GM18858 (cell line): ENCODE data around the gene SIRPB2.

ENCODE experiments used
- ATAC-seq: cut with Tn5 transposase; IDR thresholded peaks from one replicate; pipeline ENCODE4 v1.9.1; 2021; ENCODE audit not compliant: unreplicated experiment

Gene SIRPB2

DNA sequence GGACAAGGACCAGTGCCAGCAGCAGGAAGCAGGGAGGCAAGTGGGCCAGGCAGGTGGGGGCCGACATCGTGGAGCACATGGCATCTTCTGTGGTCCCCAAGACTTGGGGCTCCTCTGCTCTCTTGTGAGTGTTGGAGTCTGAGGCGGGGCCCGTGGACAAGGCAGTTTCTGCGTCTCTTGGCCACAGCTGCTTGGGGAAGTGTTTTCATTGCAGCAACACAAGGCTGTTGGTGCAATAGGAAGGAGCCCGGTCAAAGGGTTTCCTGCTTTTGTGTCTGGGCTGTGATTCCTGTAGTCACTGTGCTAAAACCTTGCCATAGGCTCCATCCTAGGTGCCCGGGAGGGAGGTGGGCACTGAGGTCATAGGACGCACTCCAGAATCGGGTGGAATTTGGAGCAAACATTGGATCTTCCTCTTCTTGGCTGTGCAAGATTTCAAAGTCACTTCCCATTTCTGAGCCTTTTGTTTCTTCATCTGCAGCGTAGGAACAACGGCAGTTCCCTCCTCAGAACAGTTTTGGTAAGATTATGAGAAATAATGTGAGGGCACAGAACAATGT, at the start of gene SIRPB2:
Gene SIRPB2 (minus strand): TSS at position 140 of the 560 bp plus-strand sequence. CDS start 61 bp downstream, at position 79.
- no peak for ATAC-seq

DNA sequence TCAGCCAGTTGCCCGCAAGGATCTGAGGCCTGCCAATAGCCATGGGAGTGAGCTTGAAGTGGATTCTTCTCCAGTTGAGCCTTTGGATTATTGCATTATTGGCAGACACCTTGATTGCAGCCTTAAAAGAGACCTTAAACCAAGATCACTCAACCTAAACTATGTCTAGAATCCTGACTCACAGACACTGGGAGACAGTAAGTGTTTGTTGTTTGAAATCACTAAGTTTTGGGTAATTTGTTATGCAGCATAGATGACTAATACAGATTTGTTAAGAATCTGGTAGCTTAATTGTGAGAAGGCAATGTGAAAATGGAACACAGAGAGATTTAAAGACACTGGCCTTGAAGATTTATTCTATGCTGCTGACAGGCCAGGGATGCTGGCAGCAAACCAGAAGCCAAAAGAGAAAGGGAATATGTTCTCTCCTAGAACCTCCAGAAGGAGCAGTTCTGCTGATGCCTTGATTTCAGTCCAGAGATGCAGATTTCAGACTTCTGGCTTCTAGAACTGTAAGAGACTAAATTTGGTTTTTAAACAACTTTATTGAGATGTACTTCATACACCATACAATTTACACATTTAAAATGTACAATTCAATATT, 48.7 kb upstream of the SIRPB2 start:
- ATAC-seq: no peak

DNA sequence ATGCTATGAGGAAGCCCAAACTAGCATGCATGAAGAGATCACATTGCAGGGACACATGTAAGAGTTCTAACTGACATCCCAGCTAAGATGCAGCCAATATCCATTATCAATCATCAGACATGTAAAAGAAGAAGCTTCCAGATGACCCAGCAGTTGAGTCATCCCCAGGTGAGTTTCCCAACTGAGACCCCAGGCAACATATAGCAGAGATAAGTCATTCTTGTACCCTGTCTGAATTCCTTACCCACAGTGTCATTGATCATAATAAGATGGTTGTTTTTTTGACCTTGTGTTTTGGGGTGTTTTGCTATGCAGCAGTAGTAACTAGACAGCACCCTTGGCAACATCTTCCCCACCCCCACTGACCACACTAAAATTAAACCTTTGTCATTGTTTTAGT, 47.4 kb upstream of the SIRPB2 start:
- no peak for ATAC-seq

DNA sequence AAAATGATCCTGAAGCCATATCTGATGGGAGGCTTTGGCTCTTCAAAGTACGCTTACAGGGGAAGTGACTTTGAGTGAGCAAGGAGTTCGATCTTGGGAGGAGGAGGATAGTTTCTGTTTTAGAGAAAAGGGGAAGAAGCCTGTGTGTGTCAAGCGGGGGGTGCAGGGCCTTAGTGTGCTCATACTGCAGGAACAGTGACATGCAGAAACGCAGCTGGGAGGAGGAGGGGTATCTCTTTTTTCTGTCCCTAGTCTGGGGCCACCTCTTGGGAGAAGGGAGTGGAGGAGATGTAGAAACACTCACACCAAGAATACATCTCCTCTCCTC, 46.5 kb upstream of the SIRPB2 start:
- no peak for ATAC-seq

DNA sequence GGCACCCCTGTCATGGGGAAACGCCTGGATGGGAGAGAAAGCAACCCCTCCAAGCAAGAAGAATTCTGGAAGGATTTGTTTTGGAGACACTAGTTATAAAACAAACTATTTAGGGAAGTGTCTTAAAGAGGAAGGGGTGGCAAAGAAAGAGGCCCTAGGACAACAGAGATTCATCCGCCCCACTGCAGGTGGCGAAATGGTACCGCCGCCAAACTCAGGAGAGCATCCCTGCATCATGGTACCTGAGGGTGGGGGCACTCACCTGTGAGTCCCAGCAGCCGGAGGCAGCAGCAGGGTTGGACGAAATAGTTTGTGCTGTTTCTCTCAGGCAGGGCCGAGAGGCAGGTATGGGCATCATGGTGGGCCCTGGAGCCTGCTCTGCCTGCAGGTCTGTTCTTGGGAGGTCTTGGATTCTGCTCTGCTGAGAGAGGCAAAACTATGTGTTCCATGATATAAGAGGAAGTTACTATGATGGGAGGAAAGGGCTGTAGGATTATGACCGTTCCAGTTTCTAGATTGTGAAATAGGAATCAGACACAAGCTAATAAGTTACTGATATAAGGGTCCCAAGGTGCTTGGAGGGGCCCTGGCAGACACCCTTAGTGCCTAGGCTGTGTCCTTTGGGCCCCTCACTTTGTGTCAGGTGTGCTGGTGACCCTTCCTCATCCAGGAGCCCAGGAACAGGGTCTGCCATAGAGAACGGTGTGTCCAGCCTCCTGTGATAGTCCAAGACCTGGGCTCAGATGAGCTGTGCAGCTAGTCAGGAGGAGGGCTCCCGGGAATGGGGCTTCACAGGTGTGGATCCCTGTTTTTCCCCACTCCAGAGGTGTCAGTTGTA, 45.9 kb upstream of the SIRPB2 start:
- no peak for ATAC-seq

- ATAC-seq: peak; percentile 92
Observed at GRCh38 chr20:1535420-1536175, 44.4 kb upstream of the SIRPB2 start.

DNA sequence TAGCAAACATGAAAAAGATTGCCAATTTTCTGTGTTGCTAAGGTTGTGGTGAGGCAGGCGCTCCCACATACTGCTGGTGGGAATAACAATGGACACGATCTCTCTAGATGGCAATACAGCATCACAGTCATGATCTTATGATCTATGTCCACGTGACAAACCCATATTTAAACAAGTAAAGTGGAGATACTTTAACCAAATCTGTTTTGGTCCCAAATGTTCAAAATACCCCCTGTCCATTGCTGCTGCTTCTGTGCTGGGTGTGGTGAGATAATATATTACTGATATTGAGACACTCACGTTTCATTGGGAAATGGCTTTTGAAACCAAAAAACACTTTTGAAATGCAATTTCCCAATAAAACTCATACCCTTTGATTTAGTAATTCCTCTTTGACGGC, 43.3 kb upstream of the SIRPB2 start:
- ATAC-seq: no peak

DNA sequence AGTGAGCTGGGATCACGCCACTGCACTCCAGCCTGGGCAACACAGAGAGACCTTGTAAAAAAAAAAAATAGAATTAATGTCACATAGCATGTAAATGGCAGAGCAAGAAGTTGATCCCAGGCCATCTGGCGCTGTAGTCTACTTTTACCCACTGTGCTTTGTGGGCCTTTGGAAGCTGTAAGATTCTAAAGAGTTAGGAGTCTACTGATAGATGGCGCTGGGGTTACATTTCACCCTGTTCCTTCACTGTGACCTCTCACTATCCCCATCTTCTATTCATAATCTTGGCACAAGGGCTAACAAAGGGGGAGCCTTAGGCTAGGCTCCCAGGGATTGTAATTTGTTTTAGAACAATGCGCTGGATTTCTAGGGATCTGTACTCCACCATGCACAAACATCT, 41.8 kb upstream of the SIRPB2 start:
- ATAC-seq: no peak

DNA sequence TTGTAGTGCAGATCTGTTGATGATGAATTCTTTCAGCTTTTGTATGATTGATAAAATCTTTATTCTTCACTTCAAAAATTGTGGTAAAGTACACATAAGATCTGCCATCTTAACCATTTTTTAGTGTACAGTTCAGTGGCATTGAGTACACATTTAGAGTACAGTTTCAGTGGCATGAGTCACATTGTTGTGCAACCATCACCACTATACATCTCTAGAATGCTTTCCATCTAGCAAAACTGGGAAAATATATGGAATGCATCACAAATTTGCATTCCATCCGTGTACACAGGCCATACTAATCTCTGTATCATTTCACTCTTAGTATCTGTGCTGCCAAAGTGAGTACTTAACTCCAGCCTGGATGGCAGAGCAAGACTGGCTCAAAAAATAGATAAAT, 37.6 kb upstream of the SIRPB2 start:
- no peak for ATAC-seq

GRCh38 chr20:1527923-1528322, 36.7 kb upstream of the SIRPB2 start:
- ATAC-seq: no peak

DNA sequence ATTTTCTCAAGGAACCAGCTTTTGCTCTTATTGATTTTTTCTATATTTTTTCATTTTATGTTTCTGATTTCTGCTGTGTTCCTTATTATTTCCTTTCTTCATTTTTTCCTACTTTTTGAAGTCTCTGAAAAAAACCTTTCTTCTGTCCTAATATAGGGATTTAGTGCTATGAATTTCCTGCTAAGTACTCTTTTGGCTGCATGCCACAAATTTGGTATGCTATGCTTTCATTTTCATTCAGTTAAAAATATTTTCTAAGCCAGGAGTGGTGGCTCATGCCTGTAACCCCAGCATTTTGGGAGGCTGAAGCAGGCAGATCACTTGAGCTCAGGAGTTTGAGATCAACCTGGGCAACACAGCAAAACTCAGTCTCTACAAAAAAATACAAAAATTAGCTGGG, 35.7 kb upstream of the SIRPB2 start:
- ATAC-seq: no peak

DNA sequence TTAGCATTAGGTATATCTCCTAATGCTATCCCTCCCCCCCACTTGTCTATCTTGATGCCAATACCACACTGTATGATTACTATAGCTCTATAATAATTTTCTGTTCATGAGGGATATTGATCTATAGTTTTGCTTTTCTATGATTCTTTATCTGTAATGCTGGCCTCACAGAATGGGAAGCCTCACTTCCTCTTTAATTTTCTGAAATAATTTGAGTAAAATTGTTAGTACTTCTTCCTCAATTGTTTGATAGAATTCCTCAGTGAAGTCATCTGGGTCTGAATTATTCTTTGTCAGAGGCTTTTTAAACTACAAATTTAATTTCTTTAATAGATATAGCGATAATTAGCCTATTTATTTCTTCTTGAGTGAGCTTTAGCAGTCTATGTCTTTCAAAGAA, 35.1 kb upstream of the SIRPB2 start:
- ATAC-seq: no peak

GRCh38 chr20:1524004-1524403, 32.8 kb upstream of the SIRPB2 start:
- ATAC-seq: no peak

GRCh38 chr20:1517010-1517409, 25.8 kb upstream of the SIRPB2 start:
- ATAC-seq: no peak

DNA sequence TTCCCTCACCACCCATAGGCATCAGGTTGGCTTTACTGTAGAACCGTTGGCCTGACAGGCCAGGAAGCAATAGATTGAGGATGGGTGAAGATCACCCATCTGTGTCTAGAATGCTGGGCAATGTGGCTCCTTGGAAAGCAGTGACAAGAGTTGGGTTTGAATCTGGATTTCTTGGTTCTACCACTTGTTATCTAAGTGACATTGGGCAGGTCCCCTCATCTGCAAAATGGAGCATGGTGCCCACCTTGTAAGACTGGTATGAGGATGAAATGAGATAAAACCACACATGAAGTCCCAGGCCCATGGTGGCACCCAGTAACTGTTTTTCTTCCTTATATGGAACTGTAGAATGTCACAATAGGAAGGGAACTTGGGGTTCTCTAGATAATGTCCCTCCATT, 22.6 kb upstream of the SIRPB2 start:
- ATAC-seq: no peak

- ATAC-seq: no peak
Observed at GRCh38 chr20:1509237-1509636, 18.0 kb upstream of the SIRPB2 start.

DNA sequence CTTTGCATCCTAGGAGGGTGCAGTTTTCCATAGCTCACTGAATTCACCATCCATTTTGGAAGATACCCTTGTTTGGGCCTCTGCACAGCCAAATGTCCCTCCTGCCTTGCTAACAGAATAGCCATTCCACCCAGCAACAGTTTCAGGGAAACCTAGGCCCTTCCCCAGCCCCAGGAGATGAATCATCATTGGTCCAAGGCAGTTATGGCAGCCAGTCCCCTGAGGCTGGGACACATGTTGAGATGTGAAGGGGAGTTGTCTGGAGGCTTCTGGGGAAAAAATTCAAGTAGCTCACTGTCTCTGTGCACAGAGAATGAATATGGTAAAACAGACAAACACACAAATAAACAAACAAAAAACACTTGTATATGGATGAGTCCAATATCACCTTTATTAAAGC, 17.4 kb upstream of the SIRPB2 start:
- no peak for ATAC-seq

DNA sequence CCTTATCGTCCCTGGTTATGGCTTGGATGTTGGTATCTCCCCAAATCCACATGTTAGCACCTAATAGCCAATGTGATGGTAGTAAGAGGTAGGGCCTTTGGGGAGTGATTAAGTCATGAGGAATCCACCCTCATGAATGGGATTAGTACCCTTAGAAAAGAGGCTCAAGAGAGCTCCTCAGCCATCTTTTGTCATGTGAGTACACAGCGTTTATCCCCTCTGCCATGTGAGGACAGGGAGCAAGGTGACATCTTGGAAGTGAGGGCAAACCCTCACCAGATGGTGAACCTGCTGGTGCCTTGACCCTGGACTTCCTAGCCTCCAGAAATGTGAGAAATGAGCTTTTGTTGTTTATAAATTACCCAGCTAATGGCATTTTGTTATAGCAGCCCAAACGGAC, 16.1 kb upstream of the SIRPB2 start:
- ATAC-seq: no peak

DNA sequence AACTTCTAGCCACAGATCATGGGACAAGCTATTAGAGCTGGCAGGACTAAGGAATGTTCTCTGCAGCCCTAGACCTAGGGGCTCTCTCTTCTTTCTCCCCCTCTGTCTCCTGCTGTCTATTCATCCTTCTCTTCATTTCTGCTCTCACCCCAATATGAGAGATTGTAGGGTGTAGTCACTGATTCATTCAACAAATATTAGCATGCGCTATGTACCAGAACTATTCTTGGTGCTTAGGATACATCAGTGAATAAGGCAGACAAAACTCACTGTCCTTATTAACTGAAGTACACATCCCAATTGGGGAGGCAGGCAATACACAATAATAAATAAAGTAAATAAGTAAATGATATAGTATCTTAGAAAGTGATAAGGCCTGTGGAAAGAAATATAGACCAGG, 14.7 kb upstream of the SIRPB2 start:
- no peak for ATAC-seq

DNA sequence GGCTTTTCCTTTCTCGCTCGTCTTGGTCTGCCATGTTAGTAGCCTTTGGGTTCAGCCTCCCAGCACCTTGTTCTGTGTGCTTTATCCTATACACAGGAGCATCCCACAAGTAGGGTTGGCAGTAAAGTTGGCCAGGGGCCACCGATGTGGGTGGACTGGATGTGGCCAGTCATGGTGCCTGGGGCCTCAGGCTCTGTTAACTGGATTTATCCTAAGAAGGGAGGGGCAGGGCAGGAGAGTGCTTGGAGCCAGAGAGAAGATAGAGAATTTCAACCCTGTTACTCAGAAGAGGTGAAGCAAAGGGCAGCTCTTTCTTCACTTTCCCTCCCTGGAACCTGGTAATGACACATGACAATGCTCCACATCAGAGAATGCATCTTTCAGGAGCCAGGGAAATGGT, 14.1 kb upstream of the SIRPB2 start:
- no peak for ATAC-seq

GRCh38 chr20:1503564-1504227, 12.5 kb upstream of the SIRPB2 start:
- ATAC-seq: peak; percentile 94
